Right lung (tissue), 5 donors: ENCODE data around the gene ESPN. TPM values are rescaled to one million over a fixed set of nuclear protein-coding genes. Genes with fewer than 3 reads are reported as not detected.

Source experiments
- DNase-seq, 2 donors: peaks; one replicate each; pipeline ENCODE4 v3.0.0-alpha.2; 2013
- polyA plus RNA-seq, 5 donors: library from polyadenylated mRNA; unstranded; fragments of 120-200 nt; gene quantifications; one replicate each; pipeline versions ENCODE4 v1.2.1 to v1.2.3, GENCODE V29; 2013; ENCODE audit warnings: inconsistent platforms in 1 of 5, low replicate concordance in 1 of 5; ENCODE audit not compliant: insufficient read length in 5 of 5, insufficient read depth in 1 of 5

Gene ESPN
- polyA plus RNA-seq, 5 donors = 1.2 to 3.8 (median 2.4) TPM

GRCh38 chr1:6495540-6496364 lies 71.2 kb downstream of the ESPN start:
- DNase-seq = no peak

GRCh38 chr1:6496365-6496721 lies 71.8 kb downstream of the ESPN start:
- no peak for DNase-seq

GRCh38 chr1:6496890-6497214 lies 72.3 kb downstream of the ESPN start:
- DNase-seq = no peak

- peak in 1 of 2 donors; percentile 33 for DNase-seq
These were observed 72.8 kb downstream of the ESPN start for GRCh38 chr1:6497215-6497866.

- DNase-seq = no peak
These were observed 73.4 kb downstream of the ESPN start for GRCh38 chr1:6497867-6498575.

- no peak for DNase-seq
These were observed 74.1 kb downstream of the ESPN start for GRCh38 chr1:6498576-6499111.

- no peak for DNase-seq
These were observed 74.7 kb downstream of the ESPN start for GRCh38 chr1:6499296-6499695.

- no peak for DNase-seq
These were observed 76.1 kb downstream of the ESPN start for GRCh38 chr1:6500544-6501278.

- DNase-seq = no peak
These were observed 76.8 kb downstream of the ESPN start for GRCh38 chr1:6501279-6501813.

- DNase-seq = no peak
These were observed 77.7 kb downstream of the ESPN start for GRCh38 chr1:6502000-6502891.

GRCh38 chr1:6503884-6504602 lies 79.5 kb downstream of the ESPN start:
- DNase-seq = no peak

- DNase-seq = no peak
These were observed 80.3 kb downstream of the ESPN start for GRCh38 chr1:6504887-6505286.

GRCh38 chr1:6505367-6506209 lies 81.0 kb downstream of the ESPN start:
- DNase-seq = no peak

- DNase-seq = no peak
These were observed 81.8 kb downstream of the ESPN start for GRCh38 chr1:6506210-6507036.

GRCh38 chr1:6507037-6507428 lies 82.5 kb downstream of the ESPN start:
- DNase-seq = no peak

- DNase-seq = no peak
These were observed 82.9 kb downstream of the ESPN start for GRCh38 chr1:6507461-6507911.

GRCh38 chr1:6508154-6508815 lies 83.7 kb downstream of the ESPN start:
- no peak for DNase-seq
